DMS79 (cell line): ENCODE results near the gene CLK4.
"Not testable (repeated sequence)": the region's sequence is repeated elsewhere in the genome, so short reads cannot be mapped to it uniquely, and the experiment has no call there.

Experiments used
- DNase-seq: peaks from one replicate; lab custom pipeline; 2025; lab: John Stamatoyannopoulos, UW

Gene CLK4

GRCh38 chr5:178587763-178588611, 38.9 kb downstream of the CLK4 start:
- DNase-seq = no peak

DNA sequence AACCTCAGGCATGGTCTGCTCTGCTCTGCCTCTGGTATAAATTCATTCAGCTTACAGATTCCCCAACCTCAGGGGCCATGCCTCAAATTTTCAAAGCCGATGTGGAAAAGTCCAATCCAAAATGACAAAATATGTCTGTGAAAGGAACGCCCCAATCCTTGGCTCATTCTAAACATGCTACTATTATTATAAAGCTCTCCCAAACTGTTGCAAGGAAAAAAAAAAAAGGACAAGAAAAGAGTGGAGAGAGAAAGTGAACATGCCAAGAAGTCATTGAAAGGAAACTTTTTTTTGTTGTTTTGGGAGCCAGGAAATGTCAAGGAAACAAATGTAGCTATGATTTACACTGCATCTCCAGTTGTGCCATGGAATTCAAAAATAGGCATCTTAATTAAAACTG, 40.5 kb downstream of the CLK4 start:
- no peak for DNase-seq

DNA sequence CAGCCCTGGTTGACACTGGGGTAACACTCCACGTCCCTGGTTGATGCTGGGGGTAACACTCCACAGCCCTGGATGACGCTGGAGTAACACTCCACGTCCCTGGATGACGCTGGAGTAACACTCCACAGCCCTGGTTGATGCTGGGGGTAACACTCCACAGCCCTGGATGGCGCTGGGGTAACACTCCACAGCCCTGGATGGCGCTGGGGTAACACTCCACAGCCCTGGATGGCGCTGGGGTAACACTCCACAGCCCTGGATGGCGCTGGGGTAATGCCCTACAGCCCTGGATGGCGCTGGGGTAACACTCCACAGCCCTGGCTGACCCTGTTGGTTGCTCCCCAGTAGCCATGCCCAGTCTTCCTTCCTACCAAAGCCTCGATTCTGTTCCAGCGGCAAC, 41.4 kb downstream of the CLK4 start:
- DNase-seq = not testable (repeated sequence)

GRCh38 chr5:178583279-178583678, 43.6 kb downstream of the CLK4 start:
- DNase-seq = no peak

GRCh38 chr5:178582291-178582690, 44.6 kb downstream of the CLK4 start:
- DNase-seq = no peak

GRCh38 chr5:178581621-178582020, 45.2 kb downstream of the CLK4 start:
- DNase-seq = no peak

- DNase-seq = no peak
These were observed 46.4 kb downstream of the CLK4 start for GRCh38 chr5:178580271-178580955.

DNA sequence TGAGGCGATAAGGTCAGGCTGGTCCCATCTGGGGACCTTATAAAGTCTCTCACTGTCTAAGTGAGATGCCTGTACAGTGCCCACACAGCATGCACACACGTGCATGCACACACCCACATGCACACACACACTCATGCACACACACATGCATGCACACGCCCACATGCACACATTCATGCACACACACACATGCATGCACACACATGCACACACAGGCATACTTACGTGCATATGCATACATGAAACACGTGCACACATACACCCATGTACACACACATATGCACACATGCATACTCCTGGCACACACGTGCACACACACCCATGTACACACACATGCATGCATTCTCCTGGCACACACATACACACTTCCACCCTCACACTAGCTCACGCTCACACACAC, 48.9 kb downstream of the CLK4 start:
- no peak for DNase-seq

GRCh38 chr5:178577376-178577839, 49.4 kb downstream of the CLK4 start:
- no peak for DNase-seq

DNA sequence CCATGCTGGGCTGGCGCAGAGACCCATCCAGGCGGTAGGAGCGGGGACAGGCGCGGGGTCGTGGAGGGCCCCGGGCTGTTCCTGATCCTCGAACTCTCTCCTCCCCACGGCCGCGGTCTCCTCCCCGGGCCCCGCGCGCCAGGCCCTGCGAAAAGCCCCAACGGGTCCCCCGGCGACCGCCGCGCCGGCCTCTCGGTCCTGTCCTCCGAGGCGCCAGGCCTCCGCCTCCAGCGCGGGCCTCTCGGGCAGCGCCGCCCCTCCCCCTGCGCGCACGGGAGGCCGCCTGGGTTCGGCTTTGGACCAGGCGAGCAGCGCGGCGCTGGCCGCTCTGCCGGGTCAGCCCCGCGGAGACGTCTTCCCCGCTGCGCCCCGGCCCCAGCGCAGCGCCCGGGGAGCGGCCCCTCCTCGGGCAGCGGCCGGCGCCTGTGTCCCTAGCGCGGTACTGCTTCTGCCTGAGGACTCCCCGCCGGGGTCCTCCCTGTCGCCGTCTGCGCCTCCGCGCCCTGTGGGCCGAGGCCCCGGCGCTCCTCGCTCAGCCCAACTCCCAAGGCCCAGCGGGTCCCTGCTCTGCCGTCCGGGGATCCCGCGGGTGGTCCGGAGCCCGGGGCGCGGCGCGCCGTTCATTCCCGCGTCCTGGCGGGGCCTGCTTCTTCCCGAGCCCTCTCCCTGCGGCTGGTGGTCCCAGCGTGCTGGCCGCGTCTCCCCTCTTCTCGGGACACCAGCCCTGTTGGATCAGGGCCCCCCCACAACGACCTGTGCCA, 50.1 kb downstream of the CLK4 start:
- no peak for DNase-seq

DNA sequence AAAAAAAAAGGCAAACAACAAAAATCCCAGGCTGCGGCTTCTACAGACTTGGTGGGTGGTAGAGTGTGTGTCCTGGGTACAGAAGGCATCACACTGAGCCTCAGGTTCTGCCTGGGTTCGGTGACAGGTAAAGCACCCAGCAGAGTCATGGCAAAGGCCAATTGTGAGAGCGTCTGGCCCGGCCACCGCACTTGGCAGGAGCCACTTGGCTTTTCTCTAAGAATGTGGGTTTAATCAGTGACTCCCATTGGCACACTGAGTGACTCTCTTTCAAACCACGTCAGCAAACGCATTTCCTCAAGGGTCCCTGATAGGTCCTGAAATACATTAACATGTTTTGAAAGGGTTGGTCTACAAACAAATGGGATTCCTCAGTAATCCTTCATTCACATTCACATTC, 53.6 kb downstream of the CLK4 start:
- no peak for DNase-seq

- no peak for DNase-seq
These were observed 54.2 kb downstream of the CLK4 start for GRCh38 chr5:178572617-178573016.

- DNase-seq = no peak
These were observed 57.4 kb downstream of the CLK4 start for GRCh38 chr5:178569485-178569884.

GRCh38 chr5:178564811-178565550, 61.9 kb downstream of the CLK4 start:
- DNase-seq = no peak

- no peak for DNase-seq
These were observed 62.5 kb downstream of the CLK4 start for GRCh38 chr5:178564397-178564796.

DNA sequence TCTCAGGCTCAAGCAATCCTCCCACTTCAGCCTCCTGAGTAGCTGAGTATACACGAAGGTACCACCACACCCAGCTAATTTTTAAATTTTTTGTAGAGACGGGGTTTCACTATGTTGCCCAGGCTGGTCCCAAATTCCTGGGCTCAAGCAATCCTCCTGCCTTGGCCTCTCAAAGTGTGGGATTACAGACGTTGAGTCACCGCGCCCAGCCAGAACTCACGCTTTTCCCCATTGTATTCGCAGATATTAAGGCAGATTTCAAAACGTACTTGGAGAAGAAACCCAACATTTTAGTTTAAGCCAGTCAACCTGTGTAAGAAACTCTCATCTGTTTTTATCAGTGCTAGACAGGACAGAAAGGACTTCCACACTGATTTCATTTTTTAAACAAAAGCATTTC, 63.2 kb downstream of the CLK4 start:
- DNase-seq = no peak

GRCh38 chr5:178561746-178562264, 65.0 kb downstream of the CLK4 start:
- DNase-seq = no peak

DNA sequence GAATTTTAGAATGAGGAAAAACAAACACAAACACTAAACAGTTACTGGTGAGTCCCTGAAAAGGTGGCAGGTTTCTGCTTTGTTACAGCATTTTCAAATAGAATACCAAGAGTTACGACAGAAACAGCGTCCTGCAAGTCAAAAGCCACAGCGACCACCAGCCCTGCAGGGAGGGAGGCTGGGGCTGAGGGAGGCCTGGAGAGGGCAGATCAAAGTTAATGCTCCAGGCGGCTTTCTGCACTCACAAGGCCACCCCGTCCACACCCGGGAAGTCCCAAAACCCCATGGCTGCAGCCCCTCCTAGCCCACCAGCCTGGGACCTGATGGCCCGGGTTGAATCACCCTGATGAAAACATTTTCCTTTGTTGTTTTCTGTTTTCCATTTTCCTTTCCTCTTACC, 65.9 kb downstream of the CLK4 start:
- no peak for DNase-seq

GRCh38 chr5:178557416-178557815, 69.4 kb downstream of the CLK4 start:
- no peak for DNase-seq

DNA sequence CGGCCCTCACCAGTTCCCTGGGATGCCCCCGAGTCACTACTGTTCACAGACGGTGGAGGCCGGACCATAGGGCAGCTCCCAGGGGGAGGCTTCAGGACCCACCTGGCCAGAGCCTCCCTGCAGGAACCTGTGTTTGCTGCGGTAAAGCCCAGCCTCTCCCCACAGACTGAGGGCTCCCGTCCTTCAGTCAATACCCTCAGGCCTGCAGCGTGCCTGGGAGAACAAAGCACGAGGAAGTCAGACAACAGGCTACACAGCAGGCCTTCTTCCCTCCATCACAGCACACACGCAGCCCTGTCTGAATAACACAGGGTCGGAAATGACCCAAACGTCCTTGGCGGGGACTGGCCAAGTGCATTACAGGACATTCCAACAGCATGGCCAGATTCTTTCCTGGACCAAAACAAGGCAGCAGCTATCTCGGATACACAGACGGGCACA, 71.1 kb downstream of the CLK4 start:
- no peak for DNase-seq

DNA sequence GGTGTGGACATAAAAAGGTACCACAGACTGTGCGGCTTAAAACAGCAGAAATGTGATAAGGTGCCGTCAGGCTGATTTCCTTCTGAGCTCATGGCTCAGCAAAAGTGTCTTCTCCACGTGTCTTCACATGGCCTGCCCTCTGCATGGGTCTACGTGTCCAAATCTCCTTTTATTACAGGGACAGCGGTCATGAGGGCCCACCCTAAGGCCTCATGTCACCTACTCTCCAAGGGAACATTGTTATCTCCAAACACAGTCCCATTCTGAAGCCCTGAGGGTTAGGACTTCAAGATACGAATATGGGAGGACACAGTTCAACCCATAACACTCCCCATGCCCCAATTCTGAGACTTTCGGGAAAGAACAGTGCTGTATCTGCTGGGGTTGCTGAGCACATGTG, 71.8 kb downstream of the CLK4 start:
- no peak for DNase-seq

DNA sequence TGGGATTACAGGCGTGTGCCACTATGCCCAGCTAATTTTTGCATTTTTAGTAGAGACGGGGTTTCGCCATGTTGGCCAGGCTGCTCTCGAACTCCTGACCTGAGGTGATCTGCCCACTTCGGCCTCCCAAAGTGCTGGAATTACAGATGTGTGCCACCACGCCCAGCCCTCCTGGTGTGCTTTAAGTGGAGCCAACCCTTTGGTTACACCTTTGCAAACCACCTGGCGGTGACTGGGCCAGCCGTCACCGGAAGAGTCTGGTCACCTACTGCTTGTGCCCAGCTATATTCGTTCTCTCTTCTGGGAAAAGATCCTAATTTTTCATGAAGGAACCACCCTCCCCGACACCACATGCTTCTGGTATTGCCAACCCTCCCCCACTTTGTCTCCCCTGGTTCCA, 72.5 kb downstream of the CLK4 start:
- DNase-seq = no peak
